Muscle of back (tissue), 10 donors: ENCODE data around the gene SNRNP35. TPM values are rescaled to one million over a fixed set of nuclear protein-coding genes. Genes with fewer than 3 reads are reported as not detected.

Experiments
- polyA plus RNA-seq, 10 donors: library from polyadenylated mRNA; unstranded; fragments of 120-200 nt; gene quantifications; one replicate each; pipeline ENCODE4 v1.2.1, GENCODE V29; 2013; ENCODE audit not compliant: insufficient read length in 10 of 10

The SNRNP35 gene
- polyA plus RNA-seq, 10 donors = 24.5 to 30.6 (median 28.6) TPM

Other genes starting within 250 kb of the SNRNP35 start
- 10 to 100 TPM; 11.9 to 28.3 (median 21.2) TPM for gene MPHOSPH9, start 225.0 kb upstream of the SNRNP35 start, polyA plus RNA-seq
- 10 to 100 TPM; 10.1 to 16.9 (median 14.3) TPM for gene MTRFR, start 224.7 kb upstream of the SNRNP35 start, polyA plus RNA-seq
- gene CDK2AP1, start 186.3 kb upstream of the SNRNP35 start, polyA plus RNA-seq = 100 to 1,000 TPM; 188 to 232 (median 209) TPM
- gene SBNO1, start 93.3 kb upstream of the SNRNP35 start, polyA plus RNA-seq = 10 to 100 TPM; 15.1 to 22.9 (median 18.1) TPM
- gene KMT5A, start 74.0 kb upstream of the SNRNP35 start, polyA plus RNA-seq = 10 to 100 TPM; 23.7 to 42.6 (median 34.1) TPM
- 1 to 10 TPM; 1.1 to 2.1 (median 1.5) TPM for gene RILPL2, start 21.5 kb upstream of the SNRNP35 start, polyA plus RNA-seq
- 10 to 100 TPM; 27.0 to 36.1 (median 28.9) TPM for gene RILPL1, start 75.6 kb downstream of the SNRNP35 start, polyA plus RNA-seq
- gene TMED2, start 126.4 kb downstream of the SNRNP35 start, polyA plus RNA-seq = 100 to 1,000 TPM; 143 to 192 (median 161) TPM
- 10 to 100 TPM; 10.2 to 26.7 (median 15.9) TPM for gene DDX55, start 144.0 kb downstream of the SNRNP35 start, polyA plus RNA-seq
- gene EIF2B1, start 175.5 kb downstream of the SNRNP35 start, polyA plus RNA-seq = 10 to 100 TPM; 41.8 to 55.1 (median 48.4) TPM
- gene GTF2H3, start 175.7 kb downstream of the SNRNP35 start, polyA plus RNA-seq = 10 to 100 TPM; 22.1 to 35.2 (median 25.5) TPM
- gene TCTN2, start 213.0 kb downstream of the SNRNP35 start, polyA plus RNA-seq = 10 to 100 TPM in 2 of 10 donors, 1 to 10 TPM in 8; 5.9 to 11.0 (median 8.2) TPM